IPS-18c (cell line): Measurements from ENCODE around the gene AK2.
"Not testable (repeated sequence)": the region's sequence is repeated elsewhere in the genome, so short reads cannot be mapped to it uniquely, and the experiment has no call there.

Experiments
- H3K4me3 ChIP-seq: 2 replicates; pipeline ENCODE4 v1.7.0; 2013; ENCODE audit warnings: low read depth, mild to moderate bottlenecking, low read length, moderate library complexity; ENCODE audit not compliant: insufficient read depth
- H3K9me3 ChIP-seq: one replicate; pipeline ENCODE4 v1.6.1; 2013; ENCODE audit warnings: mild to moderate bottlenecking, low read length, moderate library complexity; ENCODE audit not compliant: control insufficient read depth, insufficient read depth

AK2 gene

GRCh38 chr1:32992489-32993323, 44.0 kb downstream of the AK2 start:
- Histone ChIP-seq H3K4me3 (no peak overlapping the region), H3K9me3 (peaks cover 4% of the 10 kb centered on the region)

- Histone ChIP-seq H3K9me3 (peaks cover 4% of the 10 kb centered on the region), H3K4me3 (no peak overlapping the region)
These were observed 44.7 kb downstream of the AK2 start for GRCh38 chr1:32991819-32992488.

- peaks cover 2% of the 10 kb centered on the region for H3K9me3 ChIP-seq
- no peak overlapping the region for H3K4me3 ChIP-seq
These were observed 45.3 kb downstream of the AK2 start for GRCh38 chr1:32991386-32991785.

- Histone ChIP-seq H3K9me3 (peaks cover 2% of the 10 kb centered on the region), H3K4me3 (no peak overlapping the region)
These were observed 45.8 kb downstream of the AK2 start for GRCh38 chr1:32990887-32991286.

GRCh38 chr1:32989160-32990050, 47.3 kb downstream of the AK2 start:
- peaks cover 2% of the 10 kb centered on the region for H3K9me3 ChIP-seq
- no peak overlapping the region for H3K4me3 ChIP-seq

- H3K4me3 ChIP-seq = no peak overlapping the region
- peaks cover 2% of the 10 kb centered on the region for H3K9me3 ChIP-seq
These were observed 48.0 kb downstream of the AK2 start for GRCh38 chr1:32988665-32989064.

GRCh38 chr1:32985226-32985625, 51.5 kb downstream of the AK2 start:
- no peak overlapping the region for H3K4me3 ChIP-seq
- peaks cover 2% of the 10 kb centered on the region for H3K9me3 ChIP-seq

GRCh38 chr1:32984455-32985171, 52.1 kb downstream of the AK2 start:
- peaks cover 2% of the 10 kb centered on the region for H3K9me3 ChIP-seq
- H3K4me3 ChIP-seq = no peak overlapping the region

GRCh38 chr1:32984090-32984454, 52.6 kb downstream of the AK2 start:
- peaks cover 2% of the 10 kb centered on the region for H3K9me3 ChIP-seq
- no peak overlapping the region for H3K4me3 ChIP-seq

GRCh38 chr1:32983020-32983419, 53.7 kb downstream of the AK2 start:
- H3K9me3 ChIP-seq = peaks cover 2% of the 10 kb centered on the region
- no peak overlapping the region for H3K4me3 ChIP-seq

- Histone ChIP-seq H3K9me3 (no peaks in the 10 kb centered on the region), H3K4me3 (no peak overlapping the region)
These were observed 55.4 kb downstream of the AK2 start for GRCh38 chr1:32981003-32981901.

- Histone ChIP-seq H3K9me3 (no peaks in the 10 kb centered on the region), H3K4me3 (no peak overlapping the region)
These were observed 56.6 kb downstream of the AK2 start for GRCh38 chr1:32980080-32980479.

GRCh38 chr1:32978854-32979253, 57.8 kb downstream of the AK2 start:
- H3K4me3 ChIP-seq = no peak overlapping the region
- H3K9me3 ChIP-seq = no peaks in the 10 kb centered on the region

GRCh38 chr1:32977546-32978087, 59.1 kb downstream of the AK2 start:
- no peak overlapping the region for H3K4me3 ChIP-seq
- no peaks in the 10 kb centered on the region for H3K9me3 ChIP-seq

- not testable (repeated sequence) for H3K9me3 ChIP-seq, H3K4me3 ChIP-seq
These were observed 61.6 kb downstream of the AK2 start for GRCh38 chr1:32975055-32975454.

- not testable (repeated sequence) for H3K4me3 ChIP-seq, H3K9me3 ChIP-seq
These were observed 63.2 kb downstream of the AK2 start for GRCh38 chr1:32973458-32973857.
